ENCODE measurements around the gene CACNG7.

Gene CACNG7

GRCh38 chr19:53951436-53951835 lies 42.4 kb downstream of the CACNG7 start:
- TF ChIP-seq OSR1 (CRISPR knock-in tag; IDR thresholded peaks at IDR 0.05): no peak
- no peak for TF ChIP-seq ZNF8 (CRISPR knock-in tag; IDR thresholded peaks at IDR 0.05)
- TF ChIP-seq ARNTL (CRISPR knock-in tag; IDR thresholded peaks at IDR 0.05; ENCODE audit: borderline replicate concordance, low read depth): no peak
- no peak for TF ChIP-seq CREB5 (CRISPR knock-in tag; IDR thresholded peaks at IDR 0.05; ENCODE audit: low read depth)
- no peak for TF ChIP-seq BACH2 (CRISPR knock-in tag; IDR thresholded peaks at IDR 0.05; ENCODE audit: borderline replicate concordance)
- TF ChIP-seq CSDC2 (CRISPR knock-in tag; IDR thresholded peaks at IDR 0.05): no peak
- no peak for TF ChIP-seq ZFP30 (CRISPR knock-in tag; IDR thresholded peaks at IDR 0.05)
- no peak for TF ChIP-seq PATZ1 (CRISPR knock-in tag; IDR thresholded peaks at IDR 0.05; ENCODE audit: borderline replicate concordance)
- no peak for TF ChIP-seq ZFP3 (CRISPR knock-in tag; IDR thresholded peaks at IDR 0.05)
- no peak for TF ChIP-seq TSHZ2 (CRISPR knock-in tag; IDR thresholded peaks at IDR 0.05)
- no peak for TF ChIP-seq CSRNP3 (CRISPR knock-in tag; IDR thresholded peaks at IDR 0.05)
- no peak for TF ChIP-seq RARB (CRISPR knock-in tag; IDR thresholded peaks at IDR 0.05)
- ATAC-seq: no peak

GRCh38 chr19:53951947-53952346 lies 42.9 kb downstream of the CACNG7 start:
- ATAC-seq: no peak
- TF ChIP-seq RARB (CRISPR knock-in tag; IDR thresholded peaks at IDR 0.05) (no peak), GLIS3 (CRISPR knock-in tag; IDR thresholded peaks at IDR 0.05) (no peak), OSR1 (CRISPR knock-in tag; IDR thresholded peaks at IDR 0.05) (no peak), ZNF70 (CRISPR knock-in tag; IDR thresholded peaks at IDR 0.05) (no peak), ZNF565 (CRISPR knock-in tag; conservative IDR thresholded peaks at IDR 0.05; ENCODE audit: low read depth) (no peak), TOX (CRISPR knock-in tag; IDR thresholded peaks at IDR 0.05; ENCODE audit: borderline replicate concordance) (no peak), PPARA (CRISPR knock-in tag; IDR thresholded peaks at IDR 0.05; ENCODE audit: borderline replicate concordance) (no peak), ZNF8 (CRISPR knock-in tag; IDR thresholded peaks at IDR 0.05) (no peak), ZFP30 (CRISPR knock-in tag; IDR thresholded peaks at IDR 0.05) (no peak), TSHZ2 (CRISPR knock-in tag; IDR thresholded peaks at IDR 0.05) (no peak), SNAI2 (CRISPR knock-in tag; IDR thresholded peaks at IDR 0.05) (no peak), ISL1 (CRISPR knock-in tag; IDR thresholded peaks at IDR 0.05) (no peak)

GRCh38 chr19:53953383-53953782 lies 44.3 kb downstream of the CACNG7 start:
- ATAC-seq: no peak
- TF ChIP-seq ZFP30 (CRISPR knock-in tag; IDR thresholded peaks at IDR 0.05) (no peak), ZNF70 (CRISPR knock-in tag; IDR thresholded peaks at IDR 0.05) (no peak), ESRRG (CRISPR knock-in tag; IDR thresholded peaks at IDR 0.05) (no peak), CREB5 (CRISPR knock-in tag; IDR thresholded peaks at IDR 0.05; ENCODE audit: low read depth) (no peak), TSHZ2 (CRISPR knock-in tag; IDR thresholded peaks at IDR 0.05) (no peak), ARNTL (CRISPR knock-in tag; IDR thresholded peaks at IDR 0.05; ENCODE audit: borderline replicate concordance, low read depth) (no peak), PATZ1 (CRISPR knock-in tag; IDR thresholded peaks at IDR 0.05; ENCODE audit: borderline replicate concordance) (no peak), TCF4 (CRISPR knock-in tag; IDR thresholded peaks at IDR 0.05; ENCODE audit: borderline replicate concordance) (no peak)
